ENCODE data around the gene PPP1R14D. TPM values are rescaled to one million over a fixed set of nuclear protein-coding genes. Genes with fewer than 3 reads are reported as not detected.

The PPP1R14D gene, protein sequence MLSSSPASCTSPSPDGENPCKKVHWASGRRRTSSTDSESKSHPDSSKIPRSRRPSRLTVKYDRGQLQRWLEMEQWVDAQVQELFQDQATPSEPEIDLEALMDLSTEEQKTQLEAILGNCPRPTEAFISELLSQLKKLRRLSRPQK
- not detected in 2 replicates for total RNA-seq (2014; rRNA removed; shearing (Covaris generic))
- not detected in 2 replicates for total RNA-seq (2022)
- percentile 14 among the genes with signal in this experiment for Bru-seq, nascent RNA
- BruChase-seq, experiment 1, labeled RNA remaining after a 6-hour chase, result percentile 8 among the genes with signal in this experiment
- not detected for BruChase-seq, experiment 2, labeled RNA remaining after a 2-hour chase
- long read RNA-seq, partial matches to known transcripts, result 0 of 1 reads
- long read RNA-seq, other reads (novel, unspliced or antisense), result 1 of 1 reads

DNA sequence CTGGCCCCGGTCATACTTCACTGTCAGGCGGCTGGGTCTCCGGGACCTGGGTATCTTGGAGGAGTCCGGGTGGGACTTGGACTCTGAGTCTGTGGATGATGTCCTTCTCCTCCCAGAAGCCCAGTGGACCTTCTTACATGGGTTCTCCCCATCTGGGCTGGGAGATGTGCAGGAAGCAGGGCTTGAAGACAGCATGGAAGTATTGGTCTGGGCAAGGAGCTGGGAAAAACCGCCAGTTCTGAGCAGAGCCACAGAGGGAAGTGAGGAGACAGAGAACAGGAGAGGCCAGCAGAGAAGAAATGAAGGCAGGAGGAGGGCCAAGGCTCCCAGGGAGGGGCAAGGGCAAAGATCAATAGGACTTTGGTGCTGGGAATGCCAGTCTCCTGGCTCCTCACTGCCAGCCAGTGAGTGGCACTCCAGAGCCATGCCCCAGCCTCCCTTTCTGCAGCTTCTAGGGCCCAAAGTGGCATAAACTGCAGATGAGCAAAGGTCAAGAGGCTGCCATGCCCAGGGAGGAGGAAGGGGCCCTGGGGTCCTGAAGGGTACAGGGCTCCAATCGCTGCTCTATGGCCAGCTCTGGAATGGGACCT lies at the start of gene PPP1R14D:
PPP1R14D (minus strand) TSS at position 262 of the 590 bp plus-strand sequence; CDS start at position 195, 67 bp downstream.
- no peaks in the 10 kb centered on the region for H3K9me3 ChIP-seq (ENCODE audit: low read length)
- no peak within 1 kb of the TSS for H3K4me3 ChIP-seq (ENCODE audit: low read depth, low read length, poor library complexity, severe bottlenecking)
- no peaks in the 10 kb centered on the region for H3K36me3 ChIP-seq (ENCODE audit: insufficient read depth, low read length)
- CTCF ChIA-PET (ENCODE audit: unreplicated experiment), result no interaction called here
- no peaks in the 10 kb centered on the region for H3K79me2 ChIP-seq (ENCODE audit: insufficient read depth, low read depth, low read length)
- H3K4me2 ChIP-seq (ENCODE audit: low read length), result peak within 1 kb of the TSS; percentile 17; the same call in 1 of the 2 replicates
- no peak within 1 kb of the TSS for H2AFZ ChIP-seq (ENCODE audit: low read length)
- no peaks in the 10 kb centered on the region for H3K4me1 ChIP-seq (ENCODE audit: insufficient read depth, low read length, poor library complexity, severe bottlenecking)
- TF ChIP-seq, protein P1, sequence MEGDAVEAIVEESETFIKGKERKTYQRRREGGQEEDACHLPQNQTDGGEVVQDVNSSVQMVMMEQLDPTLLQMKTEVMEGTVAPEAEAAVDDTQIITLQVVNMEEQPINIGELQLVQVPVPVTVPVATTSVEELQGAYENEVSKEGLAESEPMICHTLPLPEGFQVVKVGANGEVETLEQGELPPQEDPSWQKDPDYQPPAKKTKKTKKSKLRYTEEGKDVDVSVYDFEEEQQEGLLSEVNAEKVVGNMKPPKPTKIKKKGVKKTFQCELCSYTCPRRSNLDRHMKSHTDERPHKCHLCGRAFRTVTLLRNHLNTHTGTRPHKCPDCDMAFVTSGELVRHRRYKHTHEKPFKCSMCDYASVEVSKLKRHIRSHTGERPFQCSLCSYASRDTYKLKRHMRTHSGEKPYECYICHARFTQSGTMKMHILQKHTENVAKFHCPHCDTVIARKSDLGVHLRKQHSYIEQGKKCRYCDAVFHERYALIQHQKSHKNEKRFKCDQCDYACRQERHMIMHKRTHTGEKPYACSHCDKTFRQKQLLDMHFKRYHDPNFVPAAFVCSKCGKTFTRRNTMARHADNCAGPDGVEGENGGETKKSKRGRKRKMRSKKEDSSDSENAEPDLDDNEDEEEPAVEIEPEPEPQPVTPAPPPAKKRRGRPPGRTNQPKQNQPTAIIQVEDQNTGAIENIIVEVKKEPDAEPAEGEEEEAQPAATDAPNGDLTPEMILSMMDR (conservative IDR thresholded peaks at IDR 0.05; ENCODE audit: low read length), result no peak
- TF ChIP-seq EZH2phosphoT487 (IDR thresholded peaks at IDR 0.05; ENCODE audit: borderline replicate concordance, low read depth, low read length), result no peak
- POLR2A ChIA-PET, result interaction anchor here (1.0 kb wide), 1 partner anchor 9 kb away, joined by 3 read pairs; no protein-coding TSS in a partner anchor
- H3K9me2 ChIP-seq (ENCODE audit: insufficient read depth, low read length), result no peaks in the 10 kb centered on the region
- no peaks in the 10 kb centered on the region for H4K20me1 ChIP-seq (ENCODE audit: insufficient read depth, low read length)
- BruUV-seq (replicated peaks), result no TSS peak
- no peak for DNase-seq (ENCODE audit: low spot score)
- H3K27ac ChIP-seq (ENCODE audit: low read depth, low read length, poor library complexity, severe bottlenecking), result no peak within 1 kb of the TSS
- intact Hi-C loops (cut with micrococcal nuclease; ENCODE audit: unreplicated experiment), result no loop called here

DNA sequence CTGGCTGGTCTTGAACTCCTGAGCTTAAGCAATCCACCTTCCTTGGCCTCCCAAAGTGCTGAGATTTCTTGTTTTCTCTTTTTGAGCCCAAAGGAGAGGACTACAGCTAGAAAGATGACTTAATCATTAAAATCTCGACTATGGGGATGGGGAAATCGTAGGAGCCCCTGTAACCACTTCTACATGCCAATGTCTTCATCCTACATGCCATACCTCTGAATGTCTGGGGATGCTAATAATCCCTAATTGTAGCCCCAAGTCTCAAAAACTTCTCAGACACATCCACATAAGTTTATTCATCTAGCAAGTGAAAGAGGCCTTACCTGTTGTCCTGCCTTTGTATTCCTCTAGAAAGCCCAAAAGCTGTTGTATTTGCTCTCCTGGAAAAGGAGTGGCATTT lies 49.2 kb upstream of the PPP1R14D start:
- no peaks in the 10 kb centered on the region for H4K20me1 ChIP-seq (ENCODE audit: insufficient read depth, low read length)
- TF ChIP-seq EZH2phosphoT487 (IDR thresholded peaks at IDR 0.05; ENCODE audit: borderline replicate concordance, low read depth, low read length), result no peak
- TF ChIP-seq, protein P1 (conservative IDR thresholded peaks at IDR 0.05; ENCODE audit: low read length), result no peak
- H3K79me2 ChIP-seq (ENCODE audit: insufficient read depth, low read depth, low read length), result no peaks in the 10 kb centered on the region
- no TSS peak for BruUV-seq (replicated peaks)
- no peaks in the 10 kb centered on the region for H3K9me2 ChIP-seq (ENCODE audit: insufficient read depth, low read length)
- no peaks in the 10 kb centered on the region for H3K9me3 ChIP-seq (ENCODE audit: low read length)
- no peak overlapping the region for H3K4me3 ChIP-seq (ENCODE audit: low read depth, low read length, poor library complexity, severe bottlenecking)
- intact Hi-C loops (cut with micrococcal nuclease; ENCODE audit: unreplicated experiment), result no loop called here
- no peak overlapping the region for H2AFZ ChIP-seq (ENCODE audit: low read length)
- H3K27ac ChIP-seq (ENCODE audit: low read depth, low read length, poor library complexity, severe bottlenecking), result no peak overlapping the region
- no peaks in the 10 kb centered on the region for H3K36me3 ChIP-seq (ENCODE audit: insufficient read depth, low read length)
- CTCF ChIA-PET (ENCODE audit: unreplicated experiment), result no interaction called here
- H3K4me2 ChIP-seq (ENCODE audit: low read length), result no peak overlapping the region
- no peak for DNase-seq (ENCODE audit: low spot score)
- POLR2A ChIA-PET, result interaction anchor here (0.6 to 1.3 kb wide), 6 partner anchors 11 to 361 kb away, joined by 3 to 7 read pairs (median 4); no protein-coding TSS in a partner anchor
- H3K4me1 ChIP-seq (ENCODE audit: insufficient read depth, low read length, poor library complexity, severe bottlenecking), result peaks cover 8% of the 10 kb centered on the region

Measured in OCI-LY7 (cell line).